Measurements from ENCODE around the gene SAMD11.

Gene SAMD11

GRCh38 chr1:932173-932510 lies 8.4 kb downstream of the SAMD11 start:
- peaks cover 48 to 88% (median 64%) of the 10 kb centered on the region in 11 experiments for H3K27me3 ChIP-seq

GRCh38 chr1:932776-933602 lies 9.3 kb downstream of the SAMD11 start:
- H3K27ac ChIP-seq, result no peak overlapping the region
- no peaks in the 10 kb centered on the region for H3K9me3 ChIP-seq (replicated peaks in 1 of 11)
- H3K36me3 ChIP-seq, result no peaks in the 10 kb centered on the region
- H4K20me1 ChIP-seq, result peaks cover 0 to 86% (median 44%) of the 10 kb centered on the region in 11 experiments; a peak in 18 of 22 replicates
- no peak overlapping the region for H3K4me3 ChIP-seq
- H3K4me2 ChIP-seq, result peak overlapping the region in 8 of 11 experiments; percentile 69 to 96 (median 86); a peak in 17 of 22 replicates
- no peak overlapping the region for H3K9ac ChIP-seq
- H3K27me3 ChIP-seq, result peaks cover 40 to 83% (median 61%) of the 10 kb centered on the region in 11 experiments
- TF ChIP-seq Cebpa-rat (IDR thresholded peaks at IDR 0.05), result no peak
- H3K4me1 ChIP-seq, result peaks cover 4 to 65% (median 52%) of the 10 kb centered on the region in 10 experiments; a peak in 18 of 20 replicates

More at GRCh38 chr1:932173-932510, 8.4 kb downstream of the SAMD11 start:
- Histone ChIP-seq H3K4me3 (no peak overlapping the region), H3K4me2 (peak overlapping the region; percentile 29 to 96 (median 81); a peak in 20 of 22 replicates), H4K20me1 (peaks cover 0 to 88% (median 46%) of the 10 kb centered on the region in 11 experiments; a peak in 18 of 22 replicates), H3K9ac (peak overlapping the region in 2 of 11 experiments; percentile 24 to 27; a peak in 1 of 22 replicates), H3K27ac (no peak overlapping the region), H3K4me1 (peaks cover 4 to 67% (median 49%) of the 10 kb centered on the region in 10 experiments; a peak in 18 of 20 replicates), H3K36me3 (no peaks in the 10 kb centered on the region), H3K9me3 (replicated peaks in 1 of 11) (no peaks in the 10 kb centered on the region)
- TF ChIP-seq Cebpa-rat (IDR thresholded peaks at IDR 0.05), result no peak

- Histone ChIP-seq H3K4me3 (no peak overlapping the region), H3K27me3 (peaks cover 41 to 84% (median 62%) of the 10 kb centered on the region in 11 experiments), H4K20me1 (peaks cover 0 to 86% (median 50%) of the 10 kb centered on the region in 11 experiments; a peak in 18 of 22 replicates), H3K4me1 (peaks cover 4 to 68% (median 58%) of the 10 kb centered on the region in 10 experiments; a peak in 18 of 20 replicates), H3K9ac (no peak overlapping the region), H3K4me2 (peak overlapping the region in 6 of 11 experiments; percentile 81 to 96 (median 86); a peak in 10 of 22 replicates), H3K36me3 (no peaks in the 10 kb centered on the region), H3K27ac (no peak overlapping the region), H3K9me3 (replicated peaks in 1 of 11) (no peaks in the 10 kb centered on the region)
- no peak for TF ChIP-seq Cebpa-rat (IDR thresholded peaks at IDR 0.05)
Measured at GRCh38 chr1:933603-933940, 9.8 kb downstream of the SAMD11 start.

- H3K4me2 ChIP-seq, result peak overlapping the region in 7 of 11 experiments; percentile 35 to 63 (median 54); a peak in 11 of 22 replicates
- no peaks in the 10 kb centered on the region for H3K9me3 ChIP-seq (replicated peaks in 1 of 11)
- H3K27ac ChIP-seq, result no peak overlapping the region
- TF ChIP-seq Cebpa-rat (IDR thresholded peaks at IDR 0.05), result no peak
- peaks cover 0 to 86% (median 58%) of the 10 kb centered on the region in 11 experiments; a peak in 18 of 22 replicates for H4K20me1 ChIP-seq
- H3K36me3 ChIP-seq, result no peaks in the 10 kb centered on the region
- H3K4me1 ChIP-seq, result peaks cover 9 to 78% (median 73%) of the 10 kb centered on the region in 10 experiments; a peak in 19 of 20 replicates
- no peak overlapping the region for H3K4me3 ChIP-seq
- H3K9ac ChIP-seq, result no peak overlapping the region
- peaks cover 55 to 85% (median 69%) of the 10 kb centered on the region in 11 experiments for H3K27me3 ChIP-seq
Measured at GRCh38 chr1:934991-935750, 11.4 kb downstream of the SAMD11 start.

- H3K4me2 ChIP-seq, result peak overlapping the region in 8 of 11 experiments; percentile 35 to 63 (median 53); a peak in 15 of 22 replicates
- H3K9ac ChIP-seq, result no peak overlapping the region
- H3K27ac ChIP-seq, result no peak overlapping the region
- no peaks in the 10 kb centered on the region for H3K36me3 ChIP-seq
- no peak overlapping the region for H3K4me3 ChIP-seq
- no peaks in the 10 kb centered on the region for H3K9me3 ChIP-seq (replicated peaks in 1 of 11)
- TF ChIP-seq Cebpa-rat (IDR thresholded peaks at IDR 0.05), result no peak
- H3K27me3 ChIP-seq, result peaks cover 61 to 86% (median 75%) of the 10 kb centered on the region in 11 experiments
- peaks cover 15 to 78% (median 73%) of the 10 kb centered on the region in 10 experiments; a peak in 19 of 20 replicates for H3K4me1 ChIP-seq
- H4K20me1 ChIP-seq, result peaks cover 0 to 86% (median 64%) of the 10 kb centered on the region in 11 experiments; a peak in 19 of 22 replicates
Measured at GRCh38 chr1:935751-936231, 12.1 kb downstream of the SAMD11 start.

GRCh38 chr1:936348-937264 lies 12.9 kb downstream of the SAMD11 start:
- Histone ChIP-seq H3K4me1 (peaks cover 24 to 79% (median 74%) of the 10 kb centered on the region in 10 experiments; a peak in 19 of 20 replicates), H3K9ac (no peak overlapping the region), H3K27me3 (peaks cover 69 to 89% (median 83%) of the 10 kb centered on the region in 11 experiments), H3K4me2 (peak overlapping the region in 8 of 11 experiments; percentile 35 to 63 (median 53); a peak in 13 of 22 replicates), H3K36me3 (no peaks in the 10 kb centered on the region), H3K4me3 (no peak overlapping the region), H4K20me1 (peaks cover 0 to 86% (median 71%) of the 10 kb centered on the region in 11 experiments; a peak in 19 of 22 replicates), H3K9me3 (replicated peaks in 1 of 11) (no peaks in the 10 kb centered on the region), H3K27ac (no peak overlapping the region)
- no peak for TF ChIP-seq Cebpa-rat (IDR thresholded peaks at IDR 0.05)

GRCh38 chr1:937521-937920 lies 13.8 kb downstream of the SAMD11 start:
- TF ChIP-seq Cebpa-rat (IDR thresholded peaks at IDR 0.05), result no peak
- Histone ChIP-seq H3K27me3 (peaks cover 79 to 90% (median 87%) of the 10 kb centered on the region in 11 experiments), H3K9ac (no peak overlapping the region), H3K4me2 (peak overlapping the region in 7 of 11 experiments; percentile 85 to 98 (median 94); a peak in 8 of 22 replicates), H3K9me3 (replicated peaks in 1 of 11) (no peaks in the 10 kb centered on the region), H4K20me1 (peaks cover 0 to 86% (median 73%) of the 10 kb centered on the region in 11 experiments; a peak in 19 of 22 replicates), H3K4me1 (peaks cover 27 to 78% (median 72%) of the 10 kb centered on the region in 10 experiments; a peak in 19 of 20 replicates), H3K4me3 (no peak overlapping the region), H3K36me3 (no peaks in the 10 kb centered on the region), H3K27ac (no peak overlapping the region)
